Myocyte (in vitro differentiated cells): ENCODE data around the gene CTSZ. TPM values are rescaled to one million over a fixed set of nuclear protein-coding genes. Genes with fewer than 3 reads are reported as not detected.
A peak's percentile ranks its signal among the peaks of the same experiment; 100 is the strongest.

Experiments used
- DNase-seq: peaks from one replicate; pipeline ENCODE4 v3.0.0-alpha.2; 2012; ENCODE audit warnings: low read depth
- total RNA-seq: library from RNA; depleted of rRNA; stranded (reverse); fragments of >200 nt; gene quantifications from 2 replicates; pipeline ENCODE4 v1.2.3, GENCODE V29; 2014

The CTSZ gene
- total RNA-seq, 1 donor from 2014 or later: 69.6 TPM

DNA sequence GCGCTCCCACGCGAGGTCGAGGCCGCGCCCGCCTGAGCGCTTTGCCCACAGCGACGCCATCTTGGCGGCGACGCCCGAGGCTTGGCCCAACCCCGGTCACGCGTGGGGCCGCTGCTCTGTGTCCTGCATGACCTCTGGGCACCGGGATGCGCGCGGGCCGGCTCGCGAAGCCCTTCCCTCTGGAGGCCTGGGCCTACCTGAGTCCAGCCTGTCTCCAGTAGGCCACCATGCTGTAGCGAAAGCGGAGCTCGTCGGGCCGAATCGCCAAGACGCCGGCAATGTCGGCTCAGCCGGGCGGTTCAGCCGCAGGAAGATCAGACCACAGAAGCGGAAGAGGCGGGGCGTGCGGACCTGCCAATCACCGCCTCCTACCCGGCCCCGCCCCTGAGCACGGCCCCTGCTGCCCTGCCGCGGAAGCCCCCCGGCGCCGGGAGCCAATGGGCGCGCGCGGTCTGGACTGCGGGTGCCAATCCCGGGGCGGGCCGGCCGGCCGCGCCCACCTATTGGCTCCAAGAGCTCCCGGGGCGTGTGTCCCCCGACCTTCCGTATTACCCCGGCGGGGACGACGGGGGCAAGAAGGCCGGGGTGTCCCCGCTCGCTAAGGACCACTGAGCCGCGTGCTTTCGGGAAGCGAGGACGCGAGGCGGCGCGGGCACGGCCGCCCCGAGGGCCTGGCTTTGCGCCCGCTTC is 25.1 kb upstream of the CTSZ start, which contains the start of gene ATP5F1E:
Gene ATP5F1E, minus strand, starts transcription at position 313 of the 690 bp plus-strand sequence. Its CDS starts 84 bp downstream, at position 229.
- peak; percentile 95 for DNase-seq

DNA sequence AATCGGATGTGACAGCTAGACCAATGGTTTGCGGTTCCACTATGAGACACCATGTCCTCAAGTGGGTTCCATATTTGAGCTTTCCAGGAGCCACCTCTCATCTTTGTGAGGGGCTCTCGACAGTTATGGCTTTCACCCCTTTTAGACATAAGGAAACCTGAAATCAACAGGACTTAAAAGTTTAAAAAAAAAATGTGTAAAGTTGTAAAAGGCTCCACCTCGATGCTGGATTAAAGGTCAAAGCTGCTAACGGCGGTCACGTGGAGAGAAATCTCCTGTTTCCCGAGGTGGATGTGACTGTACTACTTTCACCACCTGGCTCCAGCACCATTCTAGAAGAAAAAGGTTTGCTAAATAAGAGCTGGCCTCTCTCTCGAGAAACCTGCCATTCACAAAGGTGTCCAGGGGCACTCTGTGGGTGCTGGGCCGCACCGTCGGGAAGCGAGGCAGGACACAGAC is 24.5 kb upstream of the CTSZ start:
- DNase-seq: no peak

DNA sequence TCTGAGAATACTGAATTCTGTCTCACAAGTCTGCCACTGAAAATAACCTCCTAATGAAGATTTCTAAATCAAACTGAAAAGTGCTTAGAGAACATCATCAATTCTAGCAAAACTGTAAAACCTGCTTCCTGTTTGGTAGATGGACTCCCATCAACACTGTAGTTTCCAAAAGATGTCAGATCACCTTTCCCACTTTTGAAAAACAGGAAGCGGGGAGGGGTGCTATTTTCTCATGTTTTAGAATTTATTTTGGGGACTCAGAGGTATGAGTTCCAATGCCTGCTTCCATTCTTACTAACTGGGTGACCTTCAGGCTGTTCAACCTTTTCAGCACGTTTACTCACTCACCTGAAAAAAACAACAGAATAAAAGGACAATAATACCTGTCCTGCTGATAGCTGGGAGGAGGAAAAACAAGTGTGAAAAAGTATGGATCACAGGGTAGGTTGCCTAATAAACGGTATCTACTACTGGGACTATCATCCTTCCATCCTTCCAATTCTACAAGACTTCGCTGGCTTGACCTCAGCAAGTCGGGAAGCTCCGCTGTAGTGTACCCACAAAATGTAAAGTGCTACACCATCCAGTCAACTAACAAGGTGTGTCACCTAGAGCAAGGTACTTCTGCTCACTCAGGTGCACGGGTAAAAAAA is 24.0 kb upstream of the CTSZ start:
- DNase-seq: no peak

DNA sequence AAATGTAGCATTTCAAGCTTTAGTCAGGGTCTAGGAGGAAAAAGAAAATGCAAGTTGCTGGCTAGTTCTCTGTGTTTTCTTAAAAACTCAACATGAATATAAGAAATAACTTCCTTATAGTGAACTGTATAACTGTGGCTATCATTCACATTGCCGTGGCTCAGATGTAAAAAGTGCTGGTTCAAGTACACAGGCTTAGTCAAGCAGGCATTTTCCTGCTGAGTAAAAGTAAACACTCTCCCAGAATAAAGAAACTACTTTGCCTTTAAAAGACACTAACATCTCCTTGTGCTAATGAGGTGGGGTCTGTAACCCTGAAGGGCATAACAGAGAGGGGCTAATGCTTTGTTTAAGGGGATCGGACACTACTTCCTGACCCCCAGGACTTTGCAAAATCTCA is 21.8 kb upstream of the CTSZ start:
- DNase-seq: no peak

DNA sequence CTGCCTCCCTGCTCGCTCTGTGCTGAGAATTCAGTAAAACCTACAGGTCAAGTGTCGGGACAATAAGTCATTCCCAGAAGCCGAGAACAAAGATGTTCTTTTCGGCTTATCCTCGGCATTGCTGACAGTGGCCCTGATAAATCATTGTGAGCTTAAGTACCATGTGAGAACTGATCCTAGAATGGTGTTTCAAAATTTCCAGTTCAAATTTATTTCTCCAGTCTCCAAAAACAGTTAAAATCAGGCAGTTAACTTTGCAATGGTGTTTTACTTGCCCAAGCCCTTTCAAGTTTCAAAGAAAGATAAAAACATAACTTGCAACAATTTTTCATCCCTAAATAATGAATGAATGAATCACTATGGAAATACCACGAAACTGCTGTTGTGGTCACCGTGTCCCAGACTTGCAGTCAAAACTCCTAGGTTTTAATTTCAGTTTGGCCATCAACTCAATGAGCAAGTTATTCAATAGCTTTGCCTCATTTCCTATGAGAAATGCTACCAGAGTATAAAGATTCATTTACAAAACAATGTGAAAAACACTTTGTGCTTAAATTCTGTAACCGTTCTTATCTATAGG is 20.8 kb upstream of the CTSZ start:
- DNase-seq: peak; percentile 50

DNA sequence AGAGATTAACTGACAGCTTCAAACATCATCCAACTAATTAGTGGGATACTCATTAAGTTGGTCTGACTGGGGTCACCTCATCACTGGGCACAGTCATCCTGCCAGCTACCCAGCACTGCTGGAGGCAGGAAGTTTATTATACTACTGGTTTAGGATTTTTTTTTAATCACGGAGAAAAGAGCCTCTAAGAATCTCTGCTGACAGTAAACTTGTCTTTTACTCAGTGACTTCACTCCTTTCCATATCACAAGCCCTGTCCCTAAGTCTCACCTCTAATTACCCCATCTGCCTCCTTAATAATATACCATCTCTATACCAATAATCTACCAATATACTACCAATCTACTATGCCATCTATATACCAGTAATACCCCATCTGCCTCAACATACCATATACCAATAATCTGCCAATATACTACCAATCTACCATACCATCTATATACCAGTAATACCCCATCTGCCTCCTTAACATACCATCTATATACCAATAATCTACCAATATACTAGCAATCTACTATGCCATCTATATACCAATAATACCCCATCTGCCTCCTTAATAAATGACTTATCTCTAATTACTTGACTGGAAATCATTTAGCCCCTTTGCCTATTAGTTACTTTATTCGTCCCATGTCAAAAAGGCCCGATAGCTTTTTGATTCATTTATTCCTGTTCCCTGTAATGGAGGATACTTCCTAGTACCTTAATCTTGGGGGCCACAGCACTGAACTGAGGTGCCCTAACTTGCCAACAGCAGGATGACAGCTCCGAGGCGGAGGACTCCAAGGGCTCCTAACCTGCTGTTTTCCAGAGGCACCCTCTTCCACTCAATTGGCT is 20.1 kb upstream of the CTSZ start:
- DNase-seq: no peak

DNA sequence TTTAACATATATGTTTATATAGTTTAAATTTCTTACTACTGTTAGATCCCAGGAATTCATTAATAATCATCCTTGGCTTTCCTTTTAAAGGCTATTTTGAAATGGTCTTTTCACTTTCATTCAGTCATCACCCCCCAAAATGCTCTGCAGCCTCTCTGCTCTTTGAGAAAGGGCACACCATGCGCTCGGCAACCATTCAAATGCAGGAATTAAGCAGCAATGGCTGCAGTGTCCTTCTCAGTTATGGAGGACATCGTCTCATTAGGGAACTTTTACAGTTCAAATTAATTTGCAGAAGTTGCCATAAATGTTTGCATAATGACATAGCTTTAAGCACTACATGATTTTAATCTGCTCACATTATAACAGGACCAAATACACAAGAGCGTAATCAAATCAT is 18.5 kb upstream of the CTSZ start:
- no peak for DNase-seq

DNA sequence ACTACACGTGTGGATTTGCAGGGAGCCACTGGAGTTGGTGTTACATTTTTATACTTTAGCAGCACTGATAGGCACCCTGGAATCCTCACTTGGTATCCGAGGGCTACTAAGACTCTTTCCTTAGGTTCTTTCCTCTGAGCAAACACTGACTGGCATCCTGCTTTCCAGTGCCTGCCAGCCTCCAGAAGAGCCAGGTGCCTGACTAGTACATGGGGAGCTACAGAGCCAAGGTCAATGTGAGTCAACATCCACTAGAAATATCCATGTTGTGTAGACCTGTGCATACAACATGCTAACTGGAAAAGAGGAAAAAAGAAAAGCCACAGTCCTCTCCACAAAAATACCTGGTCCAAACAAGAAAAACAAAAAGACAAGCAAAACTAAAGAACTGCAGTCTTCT is 18.0 kb upstream of the CTSZ start:
- DNase-seq: no peak

DNA sequence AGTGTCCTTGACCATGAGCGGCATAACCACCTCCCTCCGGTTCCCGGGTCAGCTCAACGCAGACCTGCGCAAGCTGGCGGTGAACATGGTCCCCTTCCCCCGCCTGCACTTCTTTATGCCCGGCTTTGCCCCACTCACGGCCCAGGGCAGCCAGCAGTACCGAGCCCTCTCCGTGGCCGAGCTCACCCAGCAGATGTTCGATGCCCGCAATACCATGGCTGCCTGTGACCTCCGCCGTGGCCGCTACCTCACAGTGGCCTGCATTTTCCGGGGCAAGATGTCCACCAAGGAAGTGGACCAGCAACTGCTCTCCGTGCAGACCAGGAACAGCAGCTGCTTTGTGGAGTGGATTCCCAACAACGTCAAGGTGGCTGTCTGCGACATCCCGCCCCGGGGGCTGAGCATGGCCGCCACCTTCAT is 17.1 kb upstream of the CTSZ start:
- no peak for DNase-seq

DNA sequence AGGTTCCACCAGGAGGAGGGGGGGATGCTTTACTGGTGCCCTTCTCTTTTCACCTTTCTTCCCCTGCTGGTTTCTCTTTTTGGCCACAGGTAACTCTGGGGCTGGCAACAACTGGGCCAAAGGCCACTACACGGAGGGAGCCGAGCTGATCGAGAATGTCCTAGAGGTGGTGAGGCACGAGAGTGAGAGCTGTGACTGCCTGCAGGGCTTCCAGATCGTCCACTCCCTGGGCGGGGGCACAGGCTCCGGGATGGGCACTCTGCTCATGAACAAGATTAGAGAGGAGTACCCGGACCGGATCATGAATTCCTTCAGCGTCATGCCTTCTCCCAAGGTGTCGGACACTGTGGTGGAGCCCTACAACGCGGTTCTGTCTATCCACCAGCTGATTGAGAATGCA is 16.6 kb upstream of the CTSZ start:
- no peak for DNase-seq

DNA sequence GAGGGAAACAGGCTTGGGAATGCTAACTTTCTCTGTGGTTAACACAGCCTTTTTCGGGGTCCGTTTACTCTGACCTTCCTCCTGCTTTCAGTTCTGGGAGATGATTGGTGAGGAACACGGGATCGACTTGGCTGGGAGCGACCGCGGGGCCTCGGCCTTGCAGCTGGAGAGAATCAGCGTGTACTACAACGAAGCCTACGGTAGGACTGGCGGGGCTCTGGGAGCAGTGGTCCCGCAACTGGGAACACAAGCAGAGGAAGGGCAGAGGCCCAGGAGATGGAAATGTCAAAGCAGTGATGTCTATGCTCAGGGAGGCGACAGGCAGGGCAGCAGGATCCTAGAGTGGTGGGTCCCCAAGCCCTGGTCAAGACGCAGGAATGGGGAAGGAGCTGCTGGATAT is 15.7 kb upstream of the CTSZ start:
- no peak for DNase-seq

DNA sequence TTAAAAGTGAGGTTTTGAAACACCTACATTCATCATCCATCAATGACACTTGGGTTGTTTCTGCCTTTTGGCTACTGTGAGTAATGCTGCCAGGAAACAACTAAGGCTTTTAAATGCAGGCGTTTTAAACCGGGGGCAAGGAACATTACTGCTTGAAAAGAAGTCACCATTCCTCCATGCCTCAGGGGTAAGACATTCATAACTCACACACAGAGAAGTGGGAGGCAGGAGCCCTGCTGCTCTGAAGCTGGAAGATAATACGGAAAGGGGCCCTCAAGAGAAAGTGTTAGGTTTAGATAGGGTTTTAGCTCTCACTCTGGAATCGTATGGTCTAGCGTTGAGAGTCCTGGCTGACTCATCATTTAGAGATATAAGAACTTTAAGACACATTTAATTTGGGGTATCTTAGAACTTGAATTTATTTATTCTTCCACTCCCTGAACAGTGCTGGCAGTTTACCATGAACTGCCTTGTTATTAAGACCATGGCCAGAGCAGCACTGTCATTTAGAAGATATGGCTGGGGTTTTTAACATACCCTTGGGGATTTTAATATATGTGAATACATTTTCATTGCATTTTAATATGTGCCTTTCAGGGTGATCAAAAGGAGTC is 14.0 kb upstream of the CTSZ start:
- DNase-seq: no peak

DNA sequence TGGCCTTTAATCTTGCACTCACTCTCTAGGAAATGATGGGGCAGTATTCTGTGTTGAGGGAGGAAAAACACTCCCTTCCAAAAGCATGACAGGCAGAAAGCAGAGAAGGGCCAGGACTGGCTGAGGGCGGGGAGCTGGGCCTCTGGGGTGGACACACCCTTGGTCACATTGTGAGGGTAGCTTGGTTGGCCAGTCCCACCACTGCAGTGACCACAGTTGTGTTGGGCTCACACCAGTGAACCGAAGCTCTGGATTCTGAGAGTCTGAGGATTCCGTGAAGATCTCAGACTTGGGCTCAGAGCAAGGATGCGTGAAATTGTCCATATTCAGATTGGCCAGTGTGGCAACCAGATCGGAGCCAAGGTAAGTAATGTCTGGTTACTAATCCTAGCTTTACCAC is 12.2 kb upstream of the CTSZ start, which contains the start of gene TUBB1:
Gene TUBB1, plus strand, starts transcription at position 213 of the 400 bp plus-strand sequence. Its CDS starts 94 bp downstream, at position 307.
- peak; percentile 77 for DNase-seq

DNA sequence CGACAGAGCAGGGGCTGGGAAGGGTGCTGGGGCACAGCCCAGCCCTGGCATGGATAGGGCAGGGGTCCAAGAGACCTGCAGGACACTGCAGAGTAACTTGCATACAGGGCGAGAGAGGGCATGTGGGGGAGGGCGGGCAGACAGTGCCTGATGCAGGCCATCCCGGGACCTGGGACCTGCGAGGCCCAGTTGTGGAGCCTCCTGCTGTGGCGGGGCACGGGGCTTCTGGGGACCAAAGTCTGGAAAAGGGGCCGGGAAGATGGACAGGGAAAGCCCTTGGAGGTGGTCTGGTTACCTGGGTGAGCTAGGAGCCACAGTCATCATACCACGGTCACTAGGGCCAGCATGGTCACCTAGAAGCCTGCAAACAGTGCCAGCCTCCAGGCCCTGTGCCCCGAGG is 11.8 kb upstream of the CTSZ start:
- no peak for DNase-seq

DNA sequence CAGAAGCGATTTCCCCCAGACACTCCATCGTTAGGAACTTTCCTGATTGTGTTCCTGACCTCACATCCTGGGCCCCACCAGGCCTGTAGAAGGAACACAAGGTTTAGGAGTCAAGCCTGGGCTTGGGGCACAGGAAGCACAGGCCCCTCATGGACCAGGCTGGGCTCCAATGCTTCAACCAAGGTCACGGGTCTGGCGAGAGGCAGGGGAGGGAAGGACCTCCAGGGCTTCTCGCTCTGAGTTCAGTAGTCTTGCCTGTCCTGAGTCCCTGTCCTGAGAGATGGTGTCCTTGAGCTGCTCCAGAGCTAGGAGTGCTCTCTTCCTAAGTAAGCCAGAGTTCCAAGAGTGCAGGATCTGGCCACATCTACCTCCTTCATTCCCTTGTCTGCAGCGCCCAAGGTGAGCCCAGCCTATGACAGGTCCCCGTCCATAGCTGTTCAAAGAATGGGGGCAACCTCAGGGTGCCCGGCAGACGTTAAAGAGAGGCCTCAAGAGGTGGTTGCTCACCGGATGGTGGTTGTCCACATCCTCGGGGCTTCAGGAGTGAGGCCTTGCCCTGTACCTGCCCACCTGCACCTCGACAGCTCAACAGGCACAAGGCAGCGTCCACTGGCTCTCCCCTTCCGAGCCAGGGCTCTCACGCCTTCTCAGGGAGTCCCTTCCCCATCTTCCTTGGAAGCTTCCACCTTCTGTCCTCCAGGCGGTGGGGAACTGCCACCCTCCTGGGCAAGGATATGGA is 10.6 kb upstream of the CTSZ start:
- no peak for DNase-seq

DNA sequence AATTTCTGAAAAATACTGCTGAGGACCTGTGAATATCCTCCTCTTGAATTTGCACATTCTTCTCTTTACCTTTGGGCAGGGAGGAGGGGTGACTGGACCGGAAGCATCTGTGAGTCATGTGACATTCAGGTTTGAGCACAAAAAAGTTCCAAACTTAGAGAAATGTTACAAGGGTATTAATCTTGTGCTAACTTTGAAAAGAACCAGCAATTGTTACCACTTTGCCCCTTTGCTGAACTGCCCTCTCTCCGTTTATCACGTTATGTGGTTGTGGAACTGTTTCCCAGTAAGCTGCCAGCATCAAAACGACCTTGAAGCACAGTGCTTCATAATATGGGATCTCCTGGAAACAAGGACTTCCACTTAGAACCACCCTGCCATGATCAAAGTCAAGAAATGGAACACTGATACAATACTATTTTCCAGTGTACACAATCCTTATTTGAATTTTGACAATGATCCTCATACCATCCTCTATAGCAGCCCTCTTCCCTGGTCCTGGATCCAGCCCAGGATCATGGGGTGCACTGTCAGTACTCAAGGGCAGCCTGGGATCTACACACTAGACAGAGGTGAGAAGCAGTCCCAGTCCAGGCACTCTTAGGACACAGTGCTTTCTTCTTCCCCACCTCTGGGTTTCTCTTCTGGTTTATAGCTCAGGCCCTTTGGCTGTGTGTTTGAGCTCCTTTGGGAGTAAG is 9.9 kb upstream of the CTSZ start:
- DNase-seq: no peak

DNA sequence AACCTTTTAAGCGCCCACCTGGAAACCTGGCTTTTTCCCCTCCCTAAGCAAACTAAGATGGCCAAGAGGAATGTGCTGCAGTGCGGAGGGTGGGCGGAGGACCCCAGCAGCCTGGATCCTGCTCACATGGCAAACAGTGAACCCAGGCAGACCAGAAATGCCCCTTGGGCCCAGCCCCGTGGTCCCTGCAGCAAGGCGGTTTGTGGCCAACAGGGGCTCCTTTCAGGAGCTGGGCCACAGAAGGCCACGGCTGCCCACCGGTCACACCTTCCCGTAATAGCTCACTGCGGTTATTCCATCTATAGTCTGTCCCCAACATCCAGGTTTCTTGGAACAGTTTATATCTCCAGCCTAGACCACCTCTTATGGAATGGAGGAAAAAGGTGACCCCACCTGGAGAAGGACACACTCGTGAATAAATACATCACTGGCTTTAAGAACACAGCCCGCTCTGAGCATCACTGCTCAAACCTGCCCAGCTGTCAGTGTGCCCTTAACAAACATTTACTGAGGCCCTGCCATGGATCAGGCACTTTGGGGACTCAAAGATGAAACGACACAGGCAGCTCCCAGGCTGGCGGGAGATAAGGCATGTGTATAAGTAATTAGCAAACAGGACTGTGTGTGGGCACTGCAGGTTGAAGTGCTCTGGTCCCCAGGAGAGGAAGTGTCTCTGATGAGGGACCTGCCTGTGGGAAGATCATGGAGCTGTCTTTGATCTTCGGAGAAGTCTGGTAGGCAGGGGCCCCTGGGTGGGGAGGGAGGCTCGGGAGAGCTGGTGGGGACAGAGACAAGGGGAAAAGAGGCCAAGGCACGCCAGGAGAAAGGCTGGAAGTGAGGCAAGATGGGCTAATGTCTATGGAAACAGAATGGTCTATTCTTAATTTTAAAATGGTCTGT is 9.0 kb upstream of the CTSZ start:
- DNase-seq: no peak

DNA sequence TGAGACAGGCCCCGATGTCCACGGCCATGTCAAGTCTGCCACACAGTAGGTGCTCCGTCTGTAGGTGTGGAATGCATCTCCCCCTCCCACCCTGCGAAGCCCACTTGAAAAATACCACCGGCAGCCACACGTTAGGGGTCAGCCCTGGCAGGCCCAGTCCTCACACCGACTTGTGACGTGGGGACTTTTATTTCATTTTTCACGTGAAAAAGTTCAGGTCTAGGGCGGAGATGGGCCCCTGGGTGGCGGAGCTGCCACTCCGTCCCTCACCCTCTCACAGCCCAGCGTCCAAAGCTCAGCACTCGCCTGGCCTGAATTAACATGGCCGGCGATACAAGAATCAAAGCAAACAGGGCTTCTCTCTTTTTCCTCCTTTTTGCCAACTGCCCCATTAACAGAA is 8.4 kb upstream of the CTSZ start:
- no peak for DNase-seq
